ENCODE data around the gene VPS13C.

The VPS13C gene

GRCh38 chr15:62066663-62067447 lies 6.6 kb upstream of the VPS13C start, which contains the start of gene C2CD4A:
Gene C2CD4A (plus strand): TSS chr15:62066977. CDS start chr15:62067614, 637 bp downstream.
- no peak within 1 kb of the TSS for H3K27ac ChIP-seq
- TF ChIP-seq CTCF (IDR thresholded peaks at IDR 0.05) (peak; percentile 56), ZFX (IDR thresholded peaks at IDR 0.05; ENCODE audit: borderline replicate concordance) (no peak)

- TF ChIP-seq ZFX (IDR thresholded peaks at IDR 0.05; ENCODE audit: borderline replicate concordance) (no peak), CTCF (IDR thresholded peaks at IDR 0.05) (no peak)
- no peak overlapping the region for H3K27ac ChIP-seq
Observed at GRCh38 chr15:62063825-62064635, 3.8 kb upstream of the VPS13C start.

- TF ChIP-seq ZFX (IDR thresholded peaks at IDR 0.05; ENCODE audit: borderline replicate concordance): no peak
- no peak for TF ChIP-seq CTCF (IDR thresholded peaks at IDR 0.05)
- H3K27ac ChIP-seq: peak overlapping the region; percentile 79
Observed at GRCh38 chr15:62060896-62061280, 641 bp upstream of the VPS13C start.

GRCh38 chr15:62059816-62060112 lies 483 bp downstream of the VPS13C start:
- peak overlapping the region; percentile 79 for H3K27ac ChIP-seq
- TF ChIP-seq CTCF (IDR thresholded peaks at IDR 0.05) (no peak), ZFX (IDR thresholded peaks at IDR 0.05; ENCODE audit: borderline replicate concordance) (no peak)

- peak overlapping the region; percentile 79 for H3K27ac ChIP-seq
- TF ChIP-seq ZFX (IDR thresholded peaks at IDR 0.05; ENCODE audit: borderline replicate concordance) (no peak), CTCF (IDR thresholded peaks at IDR 0.05) (0 out of 2 replicates have a peak, but pooled peaks have one; percentile 3)
Observed at GRCh38 chr15:62059108-62059815, 985 bp downstream of the VPS13C start.

GRCh38 chr15:62058327-62059028 lies 1.8 kb downstream of the VPS13C start:
- TF ChIP-seq CTCF (IDR thresholded peaks at IDR 0.05) (0 out of 2 replicates have a peak, but pooled peaks have one; percentile 1), ZFX (IDR thresholded peaks at IDR 0.05; ENCODE audit: borderline replicate concordance) (no peak)
- no peak overlapping the region for H3K27ac ChIP-seq

Measured in 22Rv1 (cell line).